Stimulated activated CD4-positive, alpha-beta T cell treated with anti-CD3 and anti-CD28 coated beads, TNF-alpha, amount 100 ng/mL, for 48 hours (primary cell): ENCODE measurements around the gene BEGAIN.

Experiments
- DNase-seq, 3 donors: peaks; one replicate each; pipeline ENCODE4 v3.0.0-alpha.2; 2020; ENCODE audit warnings: low read depth in 3 of 3

Gene BEGAIN

DNA sequence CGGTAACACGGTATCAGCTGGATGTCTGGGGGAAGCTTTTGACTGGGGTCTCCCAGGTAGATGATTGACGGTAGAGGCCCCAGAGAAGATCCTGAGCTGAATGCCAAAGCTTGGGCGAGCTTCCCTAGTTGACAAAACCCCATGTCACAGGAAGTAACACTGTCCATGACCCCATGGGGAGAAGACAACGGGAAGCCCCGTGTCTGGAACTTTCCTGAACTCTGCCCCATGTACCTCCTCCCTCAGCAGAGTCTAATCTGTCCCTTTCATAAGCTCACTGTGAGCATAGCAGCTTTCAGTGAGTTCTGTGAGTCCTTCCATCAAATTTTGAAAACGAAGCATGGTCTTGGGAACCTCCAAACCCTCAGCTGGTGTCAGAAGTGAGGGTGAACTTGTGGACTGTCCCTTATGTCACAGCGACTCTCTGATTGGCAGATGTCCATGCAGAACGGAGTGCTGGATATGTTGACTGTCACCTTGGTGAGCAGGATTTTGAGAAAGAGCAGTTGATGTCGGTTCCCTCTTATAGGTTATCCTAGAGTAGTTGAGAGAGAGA is 29.7 kb upstream of the BEGAIN start:
- DNase-seq, result no peak

DNA sequence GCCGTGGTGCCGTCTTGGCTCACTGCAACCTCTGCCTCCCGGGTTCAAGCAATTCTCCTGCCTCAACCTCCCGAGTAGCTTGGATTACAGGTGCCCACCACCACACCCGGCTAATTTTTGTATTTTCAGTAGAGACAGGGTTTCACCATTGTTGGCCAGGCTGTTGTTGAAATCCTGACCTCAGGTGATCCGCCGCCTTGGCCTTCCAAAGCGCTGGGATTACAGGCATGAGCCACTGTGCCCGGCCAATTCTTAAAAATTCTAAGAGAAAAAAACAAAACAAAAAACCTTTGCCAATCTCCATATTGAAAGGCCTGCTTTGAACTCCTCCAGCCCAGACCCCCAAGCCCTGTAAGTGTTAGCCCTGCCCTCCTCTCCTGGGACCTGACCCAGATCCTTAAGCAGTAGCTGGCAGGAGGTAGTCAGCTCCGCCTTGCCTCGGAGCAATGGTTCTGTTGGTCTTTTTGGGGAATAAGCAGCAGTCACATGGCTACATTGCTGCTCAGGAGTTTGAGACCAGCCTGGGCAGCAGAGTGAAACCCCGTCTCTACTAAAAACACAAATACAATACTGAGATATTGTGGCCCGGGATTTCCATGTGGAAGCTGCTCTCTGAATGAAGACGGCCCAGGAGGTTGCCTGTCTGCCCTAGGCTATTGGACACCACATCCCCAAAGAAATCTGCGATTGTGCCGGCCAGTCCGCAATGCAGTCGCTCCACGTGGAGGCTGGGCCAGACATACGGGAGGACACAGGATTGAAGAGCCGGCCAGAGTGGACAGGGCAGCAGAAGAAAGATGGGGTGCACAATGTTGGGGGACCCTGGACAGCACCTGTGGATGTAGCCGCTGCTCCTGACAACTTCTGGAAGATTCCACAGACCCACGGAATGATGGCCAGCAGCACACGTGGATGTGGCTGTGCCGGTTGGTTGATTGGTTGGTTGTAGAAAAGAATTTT is 28.8 kb upstream of the BEGAIN start:
- DNase-seq, result no peak

DNA sequence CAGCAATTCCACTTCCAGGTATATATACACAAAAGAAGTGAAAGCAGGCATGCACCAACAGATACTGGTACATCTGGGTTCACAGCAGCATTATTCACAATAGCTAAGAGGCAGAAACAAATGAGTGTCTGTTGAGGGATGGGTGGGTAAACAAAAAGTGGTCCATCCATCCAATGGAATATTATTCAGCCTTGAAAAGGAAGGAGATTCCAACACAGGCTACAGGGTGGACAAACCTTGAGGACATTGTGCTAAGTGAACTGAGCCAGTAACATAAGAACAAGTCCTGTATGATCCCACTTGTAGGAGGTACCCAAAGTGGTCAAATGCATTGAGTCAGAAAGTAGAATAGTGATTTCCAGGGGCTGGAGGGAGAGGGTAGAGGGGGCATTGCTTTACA is 27.6 kb upstream of the BEGAIN start:
- no peak for DNase-seq

DNA sequence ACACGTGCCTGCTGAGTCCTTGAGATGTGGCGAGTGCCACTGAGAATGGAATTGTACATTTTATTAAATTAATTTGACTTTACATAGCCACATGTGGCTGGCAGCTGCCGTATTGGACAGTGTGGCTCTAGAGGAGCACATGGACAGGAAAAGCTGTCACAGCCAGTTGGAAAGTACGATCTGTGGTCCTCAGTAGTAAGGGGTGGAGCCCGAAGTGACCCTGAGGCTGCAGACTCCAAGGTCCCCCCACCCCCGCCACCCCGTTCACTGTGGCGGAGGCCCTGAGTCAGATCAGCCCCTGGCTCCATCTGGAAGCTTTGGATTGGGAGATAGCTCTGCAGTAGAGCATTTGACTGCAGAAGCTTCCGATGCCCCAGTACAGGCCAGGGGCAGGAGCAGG is 25.8 kb upstream of the BEGAIN start:
- no peak for DNase-seq

DNA sequence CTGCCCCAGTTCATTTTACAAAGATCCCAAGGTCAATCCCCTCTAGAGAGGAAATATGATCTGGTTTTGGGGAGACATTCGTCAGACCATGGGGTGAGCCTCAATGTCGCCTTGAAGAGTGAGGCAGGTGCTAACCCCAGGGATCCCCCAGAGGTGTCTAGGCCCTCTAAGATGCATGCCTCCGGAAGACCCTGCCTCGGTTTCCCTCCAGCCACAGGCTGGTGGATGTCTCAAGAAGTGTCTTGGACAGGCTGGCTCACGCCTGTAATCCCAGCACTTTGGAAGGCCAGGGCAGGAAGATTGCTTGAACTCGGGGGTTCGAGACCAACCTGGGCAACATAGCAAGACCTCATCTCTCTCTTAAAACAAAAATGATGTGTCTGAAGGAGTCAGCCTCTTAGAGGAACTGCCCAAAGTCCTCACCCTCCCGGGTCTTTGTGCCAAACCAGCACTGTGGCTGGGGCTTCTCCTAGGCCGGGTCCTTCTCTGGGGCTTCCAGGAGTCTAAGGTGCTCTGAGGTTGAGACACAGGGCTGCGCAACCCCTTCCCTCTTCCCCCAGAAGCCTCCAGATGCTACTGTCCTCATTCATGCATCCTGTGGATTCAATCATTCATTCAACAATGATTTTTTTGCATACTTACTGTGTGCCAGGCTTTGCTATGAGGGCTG is 24.7 kb upstream of the BEGAIN start:
- no peak for DNase-seq

DNA sequence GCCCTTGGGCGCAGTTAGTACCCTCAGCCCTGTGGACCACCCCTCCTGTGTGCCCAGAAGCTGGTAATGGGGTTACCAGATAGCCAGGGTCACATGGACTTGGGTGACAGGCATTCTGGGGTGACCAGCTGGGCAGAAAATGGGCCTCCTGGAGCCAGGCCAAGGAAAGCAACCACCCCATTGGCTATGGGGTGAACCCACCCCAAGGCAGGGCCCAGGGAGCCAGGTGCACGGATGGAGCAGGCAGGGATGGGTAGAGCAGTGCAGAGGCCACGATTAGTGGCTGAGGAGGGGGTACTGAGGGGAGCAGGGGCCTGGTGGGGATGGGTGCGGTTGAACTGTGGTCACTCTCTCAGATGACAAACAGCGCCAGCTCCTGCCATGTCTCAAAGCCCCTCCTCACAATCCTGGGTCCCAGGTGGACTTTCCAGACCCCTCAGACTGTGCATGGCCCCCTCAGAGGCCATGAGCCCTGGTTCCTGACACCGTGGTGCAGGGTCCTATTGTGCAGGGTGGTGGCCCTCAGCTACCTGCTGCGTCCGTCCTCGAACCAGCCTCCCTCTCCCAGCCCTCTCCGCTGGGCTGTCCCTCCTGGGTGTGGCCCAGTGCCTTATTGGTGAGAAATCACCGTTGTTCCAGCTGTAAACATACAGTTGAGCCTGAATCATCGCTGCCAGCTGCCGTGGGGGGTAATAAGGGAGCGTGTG is 23.4 kb upstream of the BEGAIN start:
- no peak for DNase-seq

DNA sequence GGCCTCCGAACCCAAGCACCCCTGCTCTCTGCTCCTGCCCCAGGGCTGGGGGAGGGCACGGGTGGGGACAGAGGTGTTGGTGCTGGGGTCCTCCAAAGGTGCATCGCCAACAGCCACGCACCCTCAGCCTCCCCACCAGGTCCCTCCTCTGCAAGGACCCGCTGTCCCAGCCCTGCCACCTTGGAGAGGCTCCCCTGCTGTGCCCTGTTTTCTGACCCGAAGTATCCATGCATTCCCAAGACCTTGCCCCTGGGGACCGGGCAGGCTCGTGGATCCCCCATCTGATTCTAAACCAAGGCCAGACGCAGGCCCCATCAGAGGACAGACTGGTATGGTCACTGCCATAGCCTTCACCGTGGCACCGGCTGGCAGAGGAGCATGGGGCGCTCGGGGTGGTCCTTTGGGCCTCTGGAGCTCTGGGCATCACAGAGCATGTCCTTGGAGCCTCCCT is 22.7 kb upstream of the BEGAIN start:
- no peak for DNase-seq

DNA sequence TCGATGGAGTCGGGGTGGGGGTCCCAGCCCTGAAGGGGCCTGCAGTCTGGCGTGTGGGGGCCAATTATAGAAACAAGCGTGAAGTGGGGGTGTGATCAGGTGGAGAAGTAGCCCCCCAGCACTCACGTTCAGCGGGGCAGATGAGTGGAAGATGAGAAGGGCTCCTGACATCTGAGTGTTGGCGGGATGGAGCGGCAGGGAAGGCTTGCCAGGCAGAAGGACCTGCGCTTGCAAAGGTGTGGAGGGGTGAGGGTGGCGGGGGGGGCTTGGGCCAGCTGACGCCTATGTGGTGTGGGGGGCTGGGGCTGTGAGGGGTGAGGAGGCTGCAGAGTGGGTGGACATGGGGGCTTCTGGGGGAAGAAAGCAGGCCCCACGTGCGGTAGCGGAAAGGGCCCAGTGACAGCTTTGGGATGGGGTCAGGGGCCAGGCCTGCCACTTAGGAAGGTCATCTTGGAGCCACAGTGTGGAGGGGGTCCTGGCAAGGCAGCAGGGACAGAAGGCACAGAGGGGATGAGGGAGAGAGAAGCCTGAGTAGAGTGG is 22.2 kb upstream of the BEGAIN start:
- DNase-seq, result no peak

DNA sequence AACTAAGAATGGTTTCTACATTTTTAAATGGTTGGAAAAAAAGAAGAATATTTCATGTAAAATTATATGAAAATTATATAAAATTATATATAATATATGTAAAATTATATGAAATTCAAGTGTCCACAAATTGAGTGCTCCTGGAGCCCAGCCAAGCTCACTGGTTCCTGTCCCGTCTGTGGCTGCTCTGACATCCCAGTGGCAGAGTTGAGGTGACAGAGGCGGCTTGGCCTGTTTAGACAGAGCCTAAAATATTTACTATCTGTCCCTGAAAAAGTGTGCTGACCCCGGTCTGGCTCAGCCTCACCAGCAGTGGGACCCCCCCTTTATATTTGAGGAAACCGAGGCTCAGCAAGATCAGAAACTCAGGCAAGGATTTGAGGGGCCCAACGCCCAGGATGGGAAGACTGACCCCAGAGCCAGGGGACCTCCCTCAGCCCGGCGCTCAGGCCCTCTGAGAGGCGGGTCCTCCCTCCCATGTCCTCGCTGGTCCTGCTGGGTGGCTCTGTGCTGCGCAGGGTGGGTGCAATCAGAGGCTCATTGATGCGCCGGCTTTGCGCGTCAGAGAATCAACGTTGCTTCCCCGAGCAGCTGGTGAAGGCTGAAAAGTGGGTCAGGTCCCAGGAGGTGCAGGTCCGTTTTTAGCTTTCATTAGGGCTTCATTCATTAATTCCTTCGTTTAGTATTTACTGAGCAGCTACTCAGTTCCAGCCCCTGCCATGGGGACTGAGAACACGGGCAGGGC is 21.5 kb upstream of the BEGAIN start:
- DNase-seq, result no peak

DNA sequence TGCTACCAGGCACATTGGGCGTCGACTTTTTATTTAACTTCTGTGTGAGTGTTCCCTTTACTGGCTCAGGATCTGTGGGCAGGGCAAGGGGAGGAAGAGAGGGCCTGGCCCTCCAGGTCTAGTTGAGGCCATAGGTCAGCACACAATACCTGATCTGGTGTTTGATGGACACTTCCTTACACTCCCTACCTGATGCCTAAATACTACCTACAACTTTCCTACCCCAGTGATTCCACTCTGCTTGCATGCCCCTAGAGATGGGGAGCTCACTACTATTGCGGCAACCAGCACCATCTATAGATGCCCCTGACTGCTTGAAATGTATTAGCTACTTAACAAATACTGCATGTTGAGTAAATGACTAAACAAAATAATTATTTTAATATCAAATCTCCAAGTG is 20.8 kb upstream of the BEGAIN start:
- no peak for DNase-seq

DNA sequence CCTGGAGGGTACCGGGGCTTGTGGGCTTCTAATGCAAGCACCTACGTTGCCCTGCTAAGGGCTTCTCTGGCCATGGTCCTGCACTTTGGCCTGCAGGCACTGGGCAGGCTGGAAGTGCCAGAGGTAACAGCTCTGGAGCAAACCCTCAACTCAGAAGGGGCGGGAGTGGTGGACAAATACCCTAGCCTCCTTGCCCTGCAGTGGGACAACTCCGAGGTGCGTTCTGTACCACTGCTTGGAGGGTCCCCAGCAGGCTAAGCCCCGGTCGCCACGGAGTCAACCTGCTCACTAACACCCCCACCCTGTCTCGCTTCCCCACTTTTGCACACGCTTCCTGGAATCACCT is 20.4 kb upstream of the BEGAIN start:
- DNase-seq, result no peak

DNA sequence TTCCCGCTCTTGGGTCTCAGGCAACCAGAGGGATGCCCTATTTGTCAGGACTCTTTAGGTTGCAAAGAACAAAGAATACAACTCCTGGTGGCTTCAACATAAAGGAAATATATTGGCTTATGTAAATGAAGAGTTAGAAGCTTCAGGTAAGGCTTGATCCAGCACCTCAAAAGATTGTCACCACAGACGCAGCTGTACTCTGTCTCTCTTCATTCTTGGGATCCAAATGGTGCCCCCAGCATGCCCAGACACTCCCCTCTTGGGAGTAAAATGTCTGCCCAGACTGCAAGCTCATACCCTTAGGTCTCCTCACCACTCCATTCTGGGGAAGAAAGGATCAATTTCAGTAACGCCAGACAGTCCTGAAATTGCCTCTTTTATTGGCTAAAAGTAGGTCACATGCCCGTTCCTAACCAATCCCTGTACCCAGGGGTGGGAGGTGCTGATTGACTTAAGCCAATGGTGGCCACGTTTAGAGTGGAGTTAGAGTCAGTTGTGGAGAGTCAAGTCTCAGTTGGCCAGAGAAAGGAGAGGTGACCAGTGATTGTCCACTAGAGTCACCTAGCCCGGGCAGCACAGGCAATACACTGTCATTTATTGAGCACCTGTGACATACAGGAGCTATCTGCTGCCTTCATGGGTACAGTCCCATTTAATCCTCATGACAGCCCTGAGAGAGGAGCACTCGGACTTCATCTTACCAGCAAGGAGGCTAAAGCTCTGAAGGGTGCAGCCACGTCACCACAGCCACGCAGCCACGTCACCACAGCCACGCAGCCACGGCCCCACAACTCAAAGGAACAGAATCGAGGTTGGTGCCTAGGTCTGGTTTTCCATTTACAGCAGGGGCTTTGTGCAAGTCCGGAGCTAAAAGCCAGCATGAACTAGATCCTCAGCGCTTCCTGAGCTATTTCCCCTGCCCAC is 19.7 kb upstream of the BEGAIN start:
- no peak for DNase-seq

DNA sequence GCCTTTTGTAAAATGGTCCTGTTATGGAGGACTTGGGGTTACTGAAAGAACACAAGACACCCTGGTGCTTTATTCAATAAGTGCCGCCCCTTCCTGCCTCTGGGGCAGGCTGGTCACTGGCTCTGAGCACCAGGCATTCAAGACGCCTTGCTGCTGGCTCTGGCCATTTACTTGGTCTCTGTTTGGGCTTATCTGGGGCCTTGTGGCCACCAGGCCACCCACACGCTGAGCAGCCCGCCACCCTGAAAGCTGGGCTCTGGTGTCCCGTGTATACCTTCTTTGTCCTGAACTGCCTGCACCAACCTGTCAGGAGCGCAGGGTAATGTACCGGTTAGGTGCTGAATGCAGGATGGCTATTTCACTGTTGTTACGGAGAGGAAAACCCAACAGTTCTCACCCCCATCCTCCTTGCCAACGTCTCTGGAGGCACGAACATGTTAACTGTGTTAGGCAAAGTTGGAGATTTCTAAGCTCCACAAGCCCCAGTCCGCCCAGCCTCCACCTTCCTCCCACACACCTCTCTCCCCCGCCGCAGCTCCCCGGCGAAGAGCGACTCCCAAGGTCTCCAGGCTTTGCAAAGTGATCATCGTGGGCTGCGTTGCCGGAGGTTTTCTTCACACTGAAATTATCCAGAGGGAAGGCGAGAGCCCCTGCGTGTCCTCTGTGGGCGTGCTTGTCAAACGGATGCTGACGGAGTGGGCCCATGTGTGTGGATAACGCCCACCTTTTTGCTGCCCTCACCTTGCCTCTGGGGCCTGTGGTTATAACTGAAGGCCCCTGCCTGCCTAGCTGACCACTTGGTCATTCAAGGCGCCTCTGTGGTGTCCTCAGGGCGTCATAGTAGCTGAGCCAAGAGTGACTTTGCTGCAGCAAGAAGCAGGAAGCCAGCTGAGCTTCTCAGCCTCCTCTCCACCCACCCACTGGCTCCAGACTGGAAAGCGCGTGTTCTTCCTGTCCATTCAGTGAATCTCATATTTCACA is 18.8 kb upstream of the BEGAIN start:
- DNase-seq, result no peak

DNA sequence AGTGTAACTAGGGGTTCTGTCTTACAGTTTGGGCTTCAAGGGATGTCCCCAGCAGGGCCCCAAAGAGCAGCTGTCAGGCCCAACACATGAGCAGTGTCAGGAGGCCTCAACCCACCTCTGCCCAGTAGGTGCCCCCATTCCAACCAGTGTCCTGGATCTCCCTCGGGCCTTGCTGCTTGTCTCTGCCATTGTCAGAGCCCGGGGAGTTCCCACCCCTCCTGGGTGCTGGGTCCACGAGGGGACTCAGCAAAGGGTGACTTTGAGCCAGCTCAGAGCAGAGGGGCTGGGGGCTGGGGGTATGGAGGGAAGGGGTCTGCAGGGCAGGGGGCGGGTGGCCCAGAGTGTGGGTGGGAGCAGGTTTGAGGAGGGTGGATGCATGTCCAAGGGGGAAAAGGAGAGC is 18.0 kb upstream of the BEGAIN start:
- no peak for DNase-seq

DNA sequence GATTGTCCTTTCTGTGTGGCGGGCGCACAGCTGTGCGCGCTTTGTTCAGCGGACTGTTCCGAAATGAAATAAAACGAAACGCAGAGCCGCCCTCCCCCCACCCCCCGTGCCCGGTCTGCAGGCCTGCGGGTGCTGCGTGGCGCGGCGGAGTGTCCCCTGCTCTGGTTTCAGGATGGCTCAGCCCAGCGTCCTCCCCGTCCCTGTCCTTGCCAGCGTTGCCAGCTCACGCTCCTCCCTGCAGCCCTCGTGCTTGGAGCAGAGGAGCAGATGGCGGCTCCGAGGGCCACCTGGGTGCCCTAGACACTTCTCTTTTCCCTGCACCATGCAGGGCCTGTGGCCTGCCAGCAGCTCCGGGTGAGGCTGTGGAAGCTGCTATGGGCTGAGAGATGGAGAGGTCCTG is 17.5 kb upstream of the BEGAIN start:
- DNase-seq, result no peak

DNA sequence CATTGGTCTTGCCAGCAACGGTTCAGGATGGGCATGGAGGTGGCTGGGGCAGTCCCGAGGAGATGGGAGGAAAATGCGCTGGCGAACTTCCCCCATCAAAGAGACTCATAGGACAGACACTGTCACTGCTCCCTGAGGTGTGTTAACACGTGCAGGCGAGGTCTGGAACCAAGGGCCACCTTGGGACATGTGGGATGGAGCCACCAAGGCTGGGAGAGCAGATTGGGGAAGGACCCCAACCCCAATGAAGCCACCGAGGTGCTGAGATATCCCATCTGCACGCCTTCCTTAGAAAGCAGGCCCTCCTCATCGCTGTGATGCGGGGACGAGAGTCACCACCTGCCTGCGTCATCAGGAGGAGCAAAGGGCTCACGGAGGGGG is 16.9 kb upstream of the BEGAIN start:
- DNase-seq, result no peak

DNA sequence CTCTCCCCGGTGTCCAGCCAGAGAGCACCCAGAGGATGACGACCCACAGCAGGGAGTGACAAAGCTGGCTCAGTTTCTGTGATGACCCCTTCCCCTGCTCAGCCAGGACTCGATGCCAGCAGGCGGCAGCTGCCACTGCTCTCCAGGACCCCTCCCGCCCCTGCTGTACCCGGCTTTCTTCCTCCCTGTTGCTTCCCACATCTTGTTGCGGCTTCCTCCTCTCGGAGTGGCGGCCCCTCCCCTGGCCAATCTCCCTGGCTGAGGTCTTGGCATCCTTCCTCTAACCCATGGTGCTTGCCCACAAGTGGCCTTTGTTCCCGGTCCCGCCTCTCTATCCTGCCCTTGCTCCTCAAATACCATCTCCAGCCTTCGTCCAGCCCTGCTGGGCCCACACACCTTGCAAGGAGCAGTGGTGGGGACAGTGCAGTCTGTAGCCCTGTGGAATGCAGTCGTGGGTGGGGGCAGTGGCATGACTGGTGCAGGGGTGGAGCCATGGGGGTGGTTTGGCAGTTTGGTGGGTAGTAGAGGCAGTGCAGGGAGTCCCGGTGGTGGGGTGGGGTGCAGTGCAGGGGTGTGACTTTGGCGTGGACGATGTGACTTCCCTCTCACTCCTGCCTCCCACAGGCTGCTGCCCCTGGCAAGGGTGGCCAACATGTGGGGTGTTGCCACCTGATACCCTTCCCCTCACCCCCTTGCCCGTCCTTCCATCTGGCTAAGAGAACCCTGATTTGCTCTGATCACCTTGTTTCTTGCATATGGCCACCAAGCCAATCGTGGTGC is 16.3 kb upstream of the BEGAIN start:
- no peak for DNase-seq

DNA sequence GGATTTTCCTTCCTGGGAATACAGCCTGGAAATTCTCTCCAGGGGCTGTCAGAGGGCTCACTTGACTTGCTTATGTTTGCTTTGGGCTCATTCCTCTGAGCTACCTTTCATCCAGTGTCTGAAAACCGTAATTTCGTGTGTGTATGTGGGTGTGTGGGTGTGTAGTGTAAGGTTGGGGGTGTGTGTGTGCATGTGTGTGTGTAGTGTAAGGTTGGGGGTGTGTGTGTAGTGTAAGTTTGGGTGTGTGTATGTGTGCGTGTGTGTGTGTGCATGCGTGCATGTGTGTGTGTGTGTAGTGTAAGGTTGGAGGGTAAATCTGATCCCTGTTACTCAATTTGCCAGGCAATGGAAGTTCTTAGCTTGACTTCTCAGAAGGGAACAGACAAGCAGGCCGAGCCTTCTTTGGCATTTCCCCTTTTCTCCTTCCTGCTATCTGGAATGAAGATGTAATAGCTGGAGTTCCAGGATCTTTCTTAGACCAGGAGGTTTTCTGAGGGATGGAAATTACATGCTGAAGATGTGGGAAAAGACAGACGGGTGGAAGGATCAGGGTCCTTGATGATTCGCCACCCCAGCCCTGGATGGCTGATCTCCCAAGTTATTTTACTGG is 15.5 kb upstream of the BEGAIN start:
- no peak for DNase-seq
